Muscle layer of colon (tissue), 2 donors: ENCODE measurements around the gene MYO1E.
A peak's percentile ranks its signal among the peaks of the same experiment; 100 is the strongest.

ENCODE experiments used
- H3K27ac ChIP-seq: one replicate; pipeline ENCODE4 v1.7.0; 2013; ENCODE audit warnings: low read depth, mild to moderate bottlenecking, low read length, moderate library complexity
- H3K27me3 ChIP-seq, 2 donors: one replicate each; pipeline ENCODE4 v1.7.0; 2013; ENCODE audit warnings: low read length in 2 of 2, mild to moderate bottlenecking in 2 of 2; ENCODE audit not compliant: insufficient read depth in 2 of 2, control insufficient read depth in 1 of 2
- H3K36me3 ChIP-seq: one replicate; pipeline ENCODE4 v1.7.0; 2013; ENCODE audit warnings: mild to moderate bottlenecking, low read length; ENCODE audit not compliant: insufficient read depth
- H3K4me1 ChIP-seq: one replicate; pipeline ENCODE4 v1.7.0; 2013; ENCODE audit warnings: mild to moderate bottlenecking, low read length; ENCODE audit not compliant: insufficient read depth
- H3K4me3 ChIP-seq, 2 donors: one replicate each; pipeline ENCODE4 v1.7.0; 2013; ENCODE audit warnings: low read length in 2 of 2, low read depth in 1 of 2, mild to moderate bottlenecking in 1 of 2, moderate library complexity in 1 of 2
- H3K9ac ChIP-seq: one replicate; pipeline ENCODE4 v1.7.0; 2013; ENCODE audit warnings: low read length
- H3K9me3 ChIP-seq: one replicate; pipeline ENCODE4 v1.7.0; 2013; ENCODE audit warnings: mild to moderate bottlenecking, low read length
- donor health status: abdominal sarcoma.
- donor health status: Adenocarcinoma of cecum.

MYO1E gene

GRCh38 chr15:59384507-59384906 lies 11.8 kb upstream of the MYO1E start:
- no peaks in the 10 kb centered on the region for H3K4me1 ChIP-seq
- no peaks in the 10 kb centered on the region for H3K27me3 ChIP-seq
- no peaks in the 10 kb centered on the region for H3K9me3 ChIP-seq
- H3K4me3 ChIP-seq: no peak overlapping the region
- no peak overlapping the region for H3K27ac ChIP-seq
- H3K36me3 ChIP-seq: peaks cover 6% of the 10 kb centered on the region
- H3K9ac ChIP-seq: no peak overlapping the region

- no peak overlapping the region for H3K4me3 ChIP-seq
- no peaks in the 10 kb centered on the region for H3K4me1 ChIP-seq
- H3K27me3 ChIP-seq: no peaks in the 10 kb centered on the region
- no peak overlapping the region for H3K9ac ChIP-seq
- H3K27ac ChIP-seq: no peak overlapping the region
- peaks cover 6% of the 10 kb centered on the region for H3K36me3 ChIP-seq
- no peaks in the 10 kb centered on the region for H3K9me3 ChIP-seq
Measured at GRCh38 chr15:59380902-59381610, 8.4 kb upstream of the MYO1E start.

- Histone ChIP-seq H3K4me1 (no peaks in the 10 kb centered on the region), H3K27me3 (no peaks in the 10 kb centered on the region), H3K9ac (no peak overlapping the region), H3K4me3 (no peak overlapping the region), H3K36me3 (peaks cover 6% of the 10 kb centered on the region), H3K27ac (no peak overlapping the region), H3K9me3 (no peaks in the 10 kb centered on the region)
Measured at GRCh38 chr15:59379531-59379930, 6.9 kb upstream of the MYO1E start.

- Histone ChIP-seq H3K4me3 (no peak overlapping the region), H3K27me3 (no peaks in the 10 kb centered on the region), H3K9ac (no peak overlapping the region), H3K27ac (no peak overlapping the region), H3K9me3 (no peaks in the 10 kb centered on the region), H3K36me3 (peaks cover 6% of the 10 kb centered on the region), H3K4me1 (no peaks in the 10 kb centered on the region)
Measured at GRCh38 chr15:59378855-59379254, 6.2 kb upstream of the MYO1E start.

GRCh38 chr15:59377924-59378323 lies 5.3 kb upstream of the MYO1E start:
- H3K36me3 ChIP-seq: peaks cover 6% of the 10 kb centered on the region
- no peak overlapping the region for H3K4me3 ChIP-seq
- no peaks in the 10 kb centered on the region for H3K27me3 ChIP-seq
- no peak overlapping the region for H3K9ac ChIP-seq
- no peaks in the 10 kb centered on the region for H3K9me3 ChIP-seq
- no peak overlapping the region for H3K27ac ChIP-seq
- no peaks in the 10 kb centered on the region for H3K4me1 ChIP-seq

- peaks cover 1% of the 10 kb centered on the region for H3K36me3 ChIP-seq
- H3K9ac ChIP-seq: no peak overlapping the region
- H3K4me3 ChIP-seq: no peak overlapping the region
- no peaks in the 10 kb centered on the region for H3K4me1 ChIP-seq
- no peaks in the 10 kb centered on the region for H3K9me3 ChIP-seq
- H3K27me3 ChIP-seq: no peaks in the 10 kb centered on the region
- H3K27ac ChIP-seq: no peak overlapping the region
Measured at GRCh38 chr15:59376733-59377132, 4.1 kb upstream of the MYO1E start.

GRCh38 chr15:59373215-59373614 lies 544 bp upstream of the MYO1E start:
- Histone ChIP-seq H3K27me3 (no peaks in the 10 kb centered on the region), H3K4me1 (peaks cover 13% of the 10 kb centered on the region), H3K27ac (peak overlapping the region; percentile 93), H3K9ac (peak overlapping the region; percentile 62), H3K4me3 (peak overlapping the region; percentile 30 to 76), H3K36me3 (no peaks in the 10 kb centered on the region), H3K9me3 (no peaks in the 10 kb centered on the region)

- Histone ChIP-seq H3K36me3 (no peaks in the 10 kb centered on the region), H3K9me3 (no peaks in the 10 kb centered on the region), H3K9ac (peak overlapping the region; percentile 78), H3K4me1 (peaks cover 13% of the 10 kb centered on the region), H3K27ac (peak overlapping the region; percentile 93), H3K4me3 (peak overlapping the region; percentile 76 to 94), H3K27me3 (no peaks in the 10 kb centered on the region)
Measured at GRCh38 chr15:59371458-59372351, 966 bp downstream of the MYO1E start.

GRCh38 chr15:59369597-59369996 lies 3.1 kb downstream of the MYO1E start:
- no peaks in the 10 kb centered on the region for H3K36me3 ChIP-seq
- H3K9me3 ChIP-seq: no peaks in the 10 kb centered on the region
- no peaks in the 10 kb centered on the region for H3K27me3 ChIP-seq
- no peak overlapping the region for H3K9ac ChIP-seq
- H3K4me3 ChIP-seq: no peak overlapping the region
- peaks cover 13% of the 10 kb centered on the region for H3K4me1 ChIP-seq
- no peak overlapping the region for H3K27ac ChIP-seq

GRCh38 chr15:59367022-59367451 lies 5.6 kb downstream of the MYO1E start:
- Histone ChIP-seq H3K27me3 (no peaks in the 10 kb centered on the region), H3K4me1 (peaks cover 13% of the 10 kb centered on the region), H3K36me3 (no peaks in the 10 kb centered on the region), H3K9me3 (no peaks in the 10 kb centered on the region), H3K9ac (no peak overlapping the region), H3K4me3 (no peak overlapping the region), H3K27ac (no peak overlapping the region)

- Histone ChIP-seq H3K27ac (no peak overlapping the region), H3K4me1 (peaks cover 13% of the 10 kb centered on the region)
Measured at GRCh38 chr15:59366333-59367021, 6.2 kb downstream of the MYO1E start.

More at GRCh38 chr15:59366333-59367021, 6.2 kb downstream of the MYO1E start:
- H3K9ac ChIP-seq: no peak overlapping the region
- no peaks in the 10 kb centered on the region for H3K9me3 ChIP-seq
- H3K36me3 ChIP-seq: no peaks in the 10 kb centered on the region
- no peak overlapping the region for H3K4me3 ChIP-seq
- no peaks in the 10 kb centered on the region for H3K27me3 ChIP-seq
